Effector CD8-positive, alpha-beta T cell (primary cell): Measurements from ENCODE around the gene DOCK3.
"Not testable (repeated sequence)": the region's sequence is repeated elsewhere in the genome, so short reads cannot be mapped to it uniquely, and the experiment has no call there.

Experiments used
- DNase-seq: peaks from one replicate; lab custom pipeline; 2025; lab: John Stamatoyannopoulos, UW

The DOCK3 gene

DNA sequence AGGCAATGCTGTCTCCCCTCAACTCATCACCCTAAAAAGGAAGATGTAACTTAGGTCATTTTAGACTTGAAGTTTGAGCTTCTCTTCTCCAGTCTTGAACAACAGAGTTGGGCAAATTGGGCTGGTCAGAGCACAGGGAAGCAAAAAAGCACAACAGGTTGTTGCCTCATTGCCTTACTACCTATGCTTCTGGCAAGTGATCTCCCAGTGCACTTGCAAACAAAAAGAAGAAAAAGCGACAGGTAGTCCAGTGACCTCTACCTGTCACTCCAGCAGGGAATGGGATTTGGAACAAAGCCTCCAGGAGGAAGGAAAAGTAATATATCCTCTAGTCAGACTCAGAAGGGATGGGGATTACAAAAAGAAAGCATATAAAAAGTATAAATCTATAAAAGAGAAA is 550.1 kb downstream of the DOCK3 start:
- DNase-seq, result no peak

DNA sequence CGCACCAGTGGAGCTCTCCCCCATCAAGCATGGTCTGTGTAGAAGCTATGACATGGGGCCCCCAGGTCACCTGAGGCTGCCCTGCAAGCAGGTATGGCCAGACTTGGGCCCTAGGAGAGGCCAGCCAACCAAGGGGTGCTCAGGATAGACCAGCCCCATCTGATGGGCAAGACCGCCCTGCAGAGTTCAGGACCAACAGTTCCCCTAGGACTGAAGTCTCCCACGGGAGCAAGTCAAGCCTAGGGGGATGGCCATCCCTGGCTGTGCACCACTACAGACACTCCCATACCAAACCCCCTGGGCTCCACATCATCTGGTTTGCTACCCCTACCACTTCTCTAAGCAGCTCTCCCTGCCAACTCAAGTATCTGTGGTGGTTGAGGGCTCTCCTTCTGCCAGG is 568.2 kb downstream of the DOCK3 start:
- no peak for DNase-seq

DNA sequence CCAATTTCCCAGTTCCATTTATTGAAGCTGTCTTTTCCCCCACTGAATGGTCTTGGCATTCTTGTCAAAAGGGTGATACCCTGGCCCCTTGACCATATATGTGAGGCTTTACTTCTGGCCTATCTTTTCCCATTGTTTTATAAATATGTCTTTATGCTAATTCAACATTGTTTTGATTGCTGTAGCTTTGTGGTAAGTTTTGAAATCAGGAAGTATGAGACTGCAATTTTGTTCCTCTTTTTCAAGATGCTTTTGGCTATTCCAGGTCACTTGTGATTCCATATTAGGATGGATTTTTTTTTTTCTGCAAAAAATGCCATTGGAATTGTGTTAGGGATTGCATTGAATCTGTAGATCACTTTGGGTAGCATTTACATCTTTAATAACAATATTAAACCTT is 569.2 kb downstream of the DOCK3 start:
- no peak for DNase-seq

DNA sequence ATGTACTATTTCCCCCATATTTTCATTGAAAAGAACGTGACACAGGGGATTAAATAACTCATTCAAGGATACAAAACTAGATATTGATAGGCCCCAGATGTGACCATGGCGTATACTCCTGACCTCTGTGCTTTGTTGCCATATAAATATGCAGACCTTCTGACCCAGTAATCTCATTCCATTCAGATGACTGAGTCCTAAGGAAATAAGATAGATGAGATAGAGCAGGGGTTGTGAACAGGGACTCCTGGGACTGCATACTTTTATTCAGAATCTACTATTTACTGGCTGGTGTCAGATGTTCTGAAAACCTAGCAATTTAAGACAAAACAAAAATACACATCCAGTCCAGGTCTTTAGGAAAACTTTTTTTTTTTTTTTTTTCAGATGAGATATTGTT is 571.1 kb downstream of the DOCK3 start:
- DNase-seq, result no peak

DNA sequence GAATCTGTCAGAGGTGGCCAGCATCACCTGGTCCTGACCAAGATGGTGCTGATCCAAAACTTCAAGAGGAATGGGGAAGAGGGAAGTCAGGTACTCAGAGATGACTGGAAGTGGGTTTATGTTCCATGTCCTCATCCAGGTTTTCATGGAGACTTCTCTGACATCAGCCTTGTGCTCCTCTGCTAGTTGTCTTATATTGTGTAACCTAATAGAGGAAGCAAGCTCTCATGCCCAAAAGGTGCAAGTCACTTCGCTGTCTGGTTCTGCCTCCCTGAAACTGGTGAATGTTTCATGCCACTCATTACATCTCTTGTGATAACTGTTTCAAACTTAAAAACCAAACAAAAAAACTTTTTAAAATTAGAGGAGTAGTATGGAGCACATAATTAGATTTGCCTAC is 583.1 kb downstream of the DOCK3 start:
- no peak for DNase-seq

DNA sequence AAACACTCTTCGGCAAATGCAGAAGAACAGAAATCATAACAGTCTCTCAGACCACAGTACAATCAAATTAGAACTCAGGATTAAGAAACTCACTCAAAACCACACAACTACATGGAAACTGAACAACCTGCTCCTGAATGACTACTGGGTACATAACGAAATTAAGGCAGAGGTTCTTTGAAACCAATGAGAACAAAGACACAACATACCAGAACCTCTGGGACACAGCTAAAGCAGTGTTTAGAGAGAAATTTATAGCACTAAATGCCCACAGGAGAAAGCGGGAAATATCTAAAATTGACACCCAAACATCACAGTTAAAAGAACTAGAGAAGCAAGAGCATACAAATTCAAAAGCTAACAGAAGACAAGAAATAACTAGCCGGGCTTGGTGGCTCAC is 589.4 kb downstream of the DOCK3 start:
- DNase-seq, result not testable (repeated sequence)

DNA sequence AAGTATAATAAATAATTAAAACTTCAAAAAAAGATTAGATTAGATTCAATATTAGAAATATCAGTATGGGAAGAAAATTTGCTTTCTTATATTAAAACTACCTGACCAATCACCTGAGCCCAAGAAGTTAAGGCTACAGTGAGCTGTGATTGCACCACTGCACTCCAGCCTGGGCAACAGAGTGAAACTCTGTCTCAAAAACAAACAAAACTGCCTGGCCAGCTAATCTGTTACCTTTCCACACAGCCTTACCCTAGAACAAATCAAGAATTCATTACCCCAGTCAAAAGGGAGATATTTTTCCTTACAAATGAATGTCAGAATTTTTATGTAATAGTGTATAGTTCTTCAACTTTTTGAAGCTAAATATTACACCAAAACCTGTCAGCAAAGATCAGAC is 593.4 kb downstream of the DOCK3 start:
- no peak for DNase-seq

DNA sequence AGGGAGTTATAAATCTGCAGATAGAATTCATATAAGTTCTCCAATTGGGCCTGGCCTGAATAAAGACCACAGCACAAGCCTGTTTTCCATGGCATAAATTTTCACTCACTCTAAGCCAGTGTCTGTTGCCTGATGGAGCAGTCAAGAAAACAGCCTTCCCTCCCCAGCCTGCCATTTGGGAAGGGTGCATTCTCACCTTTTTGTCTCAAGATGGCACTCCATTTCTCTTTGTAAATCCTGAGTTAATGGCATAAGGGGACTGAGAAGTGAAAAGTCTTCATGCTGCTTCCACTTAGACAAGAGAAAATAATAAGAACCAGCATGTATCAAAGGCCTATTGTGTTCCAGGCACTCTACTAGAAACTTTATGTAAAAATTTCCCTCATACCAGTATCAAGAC is 594.7 kb downstream of the DOCK3 start:
- no peak for DNase-seq

DNA sequence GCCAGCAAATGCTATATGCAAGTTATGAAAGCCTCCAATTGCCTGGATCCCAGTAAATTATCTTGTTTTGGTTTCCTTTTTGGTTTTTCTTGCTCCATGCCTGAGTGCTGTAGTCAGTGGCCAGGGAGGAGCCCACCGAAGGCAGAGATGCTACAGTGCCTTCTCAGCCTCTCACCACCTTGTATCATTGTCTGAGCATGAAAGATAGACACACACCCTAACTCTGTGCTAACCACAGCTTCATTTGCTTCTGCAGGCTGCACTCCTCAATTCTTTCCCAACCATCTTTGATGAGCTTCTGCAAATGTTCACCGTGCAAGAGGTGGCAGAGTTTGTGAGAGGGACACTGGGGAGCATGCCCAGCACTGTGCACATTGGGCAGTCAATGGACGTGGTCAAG is 595.8 kb downstream of the DOCK3 start:
- DNase-seq, result no peak

DNA sequence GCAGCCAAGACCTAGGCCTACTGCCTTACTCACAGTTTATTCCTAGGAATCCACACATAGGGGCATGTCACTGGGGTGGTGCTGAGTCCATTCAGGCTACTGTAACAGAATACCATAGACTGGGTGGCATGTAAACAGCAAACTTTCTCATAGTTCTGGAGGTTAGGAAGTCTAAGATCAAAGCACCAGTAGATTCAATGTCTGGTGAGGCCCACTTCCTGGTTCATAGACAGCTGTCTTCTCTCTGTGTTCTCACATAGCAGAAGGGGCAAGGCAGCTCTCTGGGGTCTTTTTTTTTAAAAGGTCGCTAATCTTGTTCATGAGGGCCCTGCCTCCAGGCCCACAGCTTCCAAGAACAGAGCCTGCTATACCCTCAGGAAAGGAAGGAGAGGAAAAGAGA is 596.4 kb downstream of the DOCK3 start:
- DNase-seq, result no peak

DNA sequence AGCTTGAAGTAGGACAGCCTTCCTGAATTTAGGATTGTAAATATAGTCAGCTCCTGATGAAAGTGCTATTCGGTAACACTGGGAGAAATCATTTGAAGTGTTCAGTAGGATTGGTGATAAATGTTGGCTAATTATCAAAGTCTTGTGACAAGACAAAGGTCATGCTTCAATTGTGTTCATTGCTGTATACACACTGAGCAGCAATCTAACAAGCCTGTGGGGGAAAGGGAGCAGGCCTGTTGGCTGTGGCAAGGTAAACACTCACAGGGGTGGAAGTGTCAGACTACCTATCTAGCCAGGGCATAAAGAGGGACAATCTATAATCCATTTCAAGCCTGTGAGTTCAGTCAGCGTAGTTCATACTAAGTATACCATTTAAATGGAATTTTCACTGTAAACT is 599.3 kb downstream of the DOCK3 start:
- DNase-seq, result no peak

DNA sequence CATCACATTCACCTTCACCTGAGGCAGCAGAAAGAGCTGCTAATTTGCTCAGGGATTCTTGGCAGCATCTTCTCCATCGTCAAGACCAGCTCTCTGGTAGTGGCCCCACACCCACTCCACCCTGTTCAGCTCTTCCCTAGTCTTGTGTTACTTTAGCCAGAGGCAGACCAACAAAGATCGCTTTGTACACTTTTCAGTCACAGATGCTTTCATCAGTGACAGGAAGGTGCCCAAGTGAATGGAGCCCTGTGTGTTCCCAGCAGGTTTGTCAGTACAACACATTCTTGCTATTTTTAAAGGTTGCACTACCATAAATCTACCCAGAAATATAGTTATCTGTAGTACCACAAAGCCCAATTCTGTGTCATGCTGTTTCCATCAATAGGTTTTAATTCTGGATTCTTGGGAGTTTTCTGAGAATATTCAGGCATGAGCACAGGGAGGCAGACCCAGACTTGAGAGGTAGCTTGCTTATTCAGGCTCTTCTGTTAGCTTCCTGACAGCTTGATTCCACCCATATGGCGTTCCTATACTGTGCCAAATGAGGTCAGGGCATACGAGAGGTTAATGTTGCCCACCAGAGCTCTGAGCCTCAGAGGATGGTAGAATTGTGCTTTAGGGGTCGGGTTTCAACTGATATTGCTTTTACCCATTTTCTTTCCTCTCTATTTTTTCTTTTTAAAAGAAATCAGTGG is 600.5 kb downstream of the DOCK3 start:
- no peak for DNase-seq

DNA sequence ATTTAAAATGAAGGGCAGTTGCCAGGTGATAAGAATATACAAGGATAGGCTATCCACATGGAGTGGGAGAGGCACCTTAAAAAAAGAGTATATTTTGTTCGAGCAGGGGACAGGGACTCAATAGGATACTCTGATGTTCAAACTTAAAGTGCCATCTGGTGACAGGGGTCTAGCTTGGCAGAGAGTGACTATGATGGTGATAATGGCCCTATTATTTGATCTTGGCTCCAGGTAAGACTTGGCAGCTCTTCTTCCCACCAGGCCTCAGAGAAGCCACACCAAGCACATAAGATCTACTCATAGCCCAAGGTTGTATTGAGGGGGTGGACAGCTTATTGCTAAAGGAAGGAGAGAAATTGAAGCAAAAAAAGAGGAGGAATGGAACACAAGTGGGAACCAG is 601.3 kb downstream of the DOCK3 start:
- DNase-seq, result no peak

DNA sequence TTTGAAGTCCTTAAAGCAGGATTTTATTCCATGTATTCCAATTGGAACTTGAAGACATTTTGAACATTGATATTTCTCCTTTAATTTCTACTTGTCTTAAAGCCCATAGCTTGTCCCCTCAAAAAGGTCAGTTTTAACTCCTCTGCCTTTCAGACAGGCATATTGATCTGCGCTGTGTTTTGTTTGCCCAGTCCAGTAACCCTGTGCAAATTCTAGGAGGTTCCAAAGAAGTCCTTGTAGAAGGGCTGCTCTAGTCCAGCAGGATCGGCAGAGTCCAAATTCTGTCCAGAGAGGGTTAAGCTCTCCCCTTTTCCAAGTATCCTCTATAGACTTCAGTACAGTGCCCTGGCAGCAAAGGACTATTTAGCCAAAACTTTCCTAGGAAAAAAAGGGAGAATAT is 604.7 kb downstream of the DOCK3 start:
- DNase-seq, result no peak

DNA sequence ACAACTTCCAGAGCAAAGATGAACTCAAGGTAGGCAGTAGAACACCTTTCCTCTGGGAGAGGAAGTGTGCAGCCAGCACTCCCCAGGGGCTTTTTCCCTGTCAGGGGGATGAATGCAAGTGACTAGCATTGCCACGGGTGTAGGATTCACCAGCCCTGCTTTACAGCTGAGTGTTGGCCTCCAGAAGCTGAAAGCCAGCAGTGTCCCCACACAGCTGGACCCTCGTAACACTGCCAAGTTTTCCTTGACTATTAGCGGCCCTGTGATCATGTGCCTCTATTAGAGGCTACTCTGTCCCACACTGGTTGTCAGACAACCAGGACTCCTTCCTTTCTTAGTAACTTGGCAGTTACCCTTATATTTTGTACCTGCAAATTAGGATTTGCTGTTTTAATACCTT is 605.4 kb downstream of the DOCK3 start:
- DNase-seq, result no peak

DNA sequence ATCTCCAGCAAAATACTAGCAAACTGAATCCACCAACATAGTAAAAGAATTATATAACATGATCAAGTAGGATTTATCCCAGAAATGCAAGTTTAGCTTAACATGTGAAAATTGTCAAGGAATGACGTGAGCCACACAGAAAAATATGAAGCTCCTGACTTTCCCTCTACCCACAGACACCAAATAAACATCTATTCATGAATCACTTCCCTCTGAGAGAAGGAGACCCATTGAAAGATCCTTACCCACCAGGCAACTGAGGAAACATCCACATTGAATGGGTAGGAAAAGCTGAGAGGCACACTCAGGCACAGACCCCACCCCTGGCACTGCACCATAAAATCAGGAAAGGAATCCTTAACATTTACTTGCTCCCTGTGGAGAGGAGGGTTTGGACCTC is 608.2 kb downstream of the DOCK3 start:
- DNase-seq, result no peak

DNA sequence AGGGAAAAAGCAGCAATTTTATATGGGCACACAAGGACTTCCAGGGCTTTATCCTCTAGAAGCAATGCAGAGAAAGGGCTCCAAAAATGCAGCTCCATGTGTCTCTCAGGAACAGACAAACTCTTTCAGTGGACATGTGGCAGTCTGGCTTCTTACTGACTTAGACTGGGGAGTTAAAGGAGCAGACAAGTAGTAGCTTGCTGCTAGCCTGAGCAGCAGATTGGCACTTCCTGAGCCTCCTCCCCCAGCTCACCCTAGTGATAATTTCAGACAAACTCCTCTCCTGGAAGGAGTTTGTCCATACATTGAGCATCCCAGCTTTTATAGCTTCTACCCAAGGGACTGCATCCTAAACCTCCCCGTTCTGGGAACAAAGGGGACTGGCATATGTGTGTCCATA is 608.7 kb downstream of the DOCK3 start:
- DNase-seq, result no peak

DNA sequence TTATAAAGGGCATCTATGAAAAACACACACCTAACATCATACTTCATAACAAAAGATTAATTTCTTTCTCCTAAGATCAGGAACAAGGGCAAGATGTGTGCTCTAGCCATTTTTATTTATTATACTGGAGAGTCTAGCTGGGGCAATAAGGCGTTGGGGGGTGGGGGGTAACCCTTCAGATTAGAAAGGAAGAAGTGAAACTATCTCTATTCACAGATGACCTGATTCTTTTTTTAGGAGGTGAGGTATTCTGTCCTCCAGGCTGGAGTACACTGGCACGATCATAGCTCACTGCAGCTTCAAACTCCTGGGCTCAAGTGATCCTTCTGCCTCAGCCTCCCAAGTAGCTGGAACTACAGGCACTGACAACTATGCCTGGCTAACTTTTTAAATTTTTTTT is 620.9 kb downstream of the DOCK3 start:
- DNase-seq, result no peak

DNA sequence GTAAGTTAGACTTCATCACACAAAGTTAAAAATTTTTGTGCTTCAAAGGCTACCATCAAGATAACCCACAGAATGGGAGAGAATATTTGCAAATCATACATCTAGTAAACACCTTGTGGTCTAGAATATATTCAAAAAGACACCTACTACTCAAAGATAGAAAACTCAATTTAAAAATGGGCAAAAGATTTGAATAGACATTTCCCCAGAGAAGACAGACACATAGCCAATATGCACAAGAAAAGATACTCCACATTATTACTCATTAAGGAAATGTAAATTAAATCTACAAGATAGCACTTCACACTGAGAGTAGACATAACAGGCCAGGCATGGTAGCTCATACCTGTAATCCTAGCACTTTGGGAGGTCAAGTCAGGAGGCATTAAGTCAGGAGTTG is 622.6 kb downstream of the DOCK3 start:
- DNase-seq, result no peak

DNA sequence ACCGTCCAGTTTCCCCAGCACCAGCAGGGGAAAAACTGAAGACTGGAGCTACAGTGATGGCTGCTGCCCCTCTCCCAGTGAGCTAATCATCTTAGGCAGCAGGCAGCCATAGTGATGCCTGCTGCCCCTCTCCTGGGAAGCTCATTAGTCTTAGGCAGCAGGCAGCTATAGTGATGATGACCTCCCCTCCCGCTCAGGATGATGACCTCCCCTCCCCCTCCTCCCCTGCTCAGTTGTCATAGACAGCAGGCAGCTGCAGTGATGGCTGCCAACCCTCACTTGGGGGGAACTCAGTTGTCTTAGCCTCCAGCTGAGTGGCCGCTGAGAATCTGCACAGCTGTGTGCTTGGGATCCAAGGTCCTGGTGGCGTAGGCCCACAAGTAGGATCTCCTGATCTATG is 629.5 kb downstream of the DOCK3 start:
- DNase-seq, result no peak

DNA sequence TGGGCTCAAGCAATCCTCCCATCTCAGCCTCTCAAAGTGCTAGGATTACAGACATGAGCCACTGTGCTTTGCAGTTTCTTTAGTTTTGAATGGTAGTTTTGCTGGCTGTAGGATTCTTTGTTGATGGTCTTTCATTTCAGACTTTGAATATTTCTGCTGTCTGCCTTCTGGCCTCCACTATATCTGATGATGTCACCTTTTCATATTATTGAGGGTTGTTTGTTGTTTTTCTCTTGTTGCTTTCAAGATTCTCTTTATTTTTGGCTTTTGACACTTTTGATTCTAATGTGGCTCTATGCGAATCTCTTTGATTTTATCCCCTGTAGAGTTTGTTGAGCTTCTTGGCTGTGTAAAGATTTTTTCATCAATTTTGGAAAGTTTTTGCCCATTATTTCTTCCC is 631.4 kb downstream of the DOCK3 start:
- no peak for DNase-seq

DNA sequence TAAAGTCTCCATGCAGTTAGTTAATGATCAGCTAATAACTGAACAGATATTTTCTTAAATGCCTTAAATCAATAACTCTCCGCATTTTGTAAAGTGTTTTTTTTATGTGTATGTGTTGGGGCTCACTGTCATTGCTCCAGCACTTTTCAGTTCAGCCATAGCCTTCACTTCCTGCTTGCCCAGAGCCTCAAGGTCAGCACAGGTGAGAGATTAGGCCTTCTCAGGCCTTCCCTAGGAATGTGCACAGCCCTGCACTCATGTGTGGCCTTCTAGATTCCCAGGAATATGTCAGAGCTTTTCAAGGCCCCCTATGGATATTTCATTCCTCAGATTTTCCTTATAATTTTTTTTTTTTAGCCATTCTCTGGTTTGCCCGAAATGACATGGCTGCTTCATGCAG is 632.7 kb downstream of the DOCK3 start:
- DNase-seq, result no peak

DNA sequence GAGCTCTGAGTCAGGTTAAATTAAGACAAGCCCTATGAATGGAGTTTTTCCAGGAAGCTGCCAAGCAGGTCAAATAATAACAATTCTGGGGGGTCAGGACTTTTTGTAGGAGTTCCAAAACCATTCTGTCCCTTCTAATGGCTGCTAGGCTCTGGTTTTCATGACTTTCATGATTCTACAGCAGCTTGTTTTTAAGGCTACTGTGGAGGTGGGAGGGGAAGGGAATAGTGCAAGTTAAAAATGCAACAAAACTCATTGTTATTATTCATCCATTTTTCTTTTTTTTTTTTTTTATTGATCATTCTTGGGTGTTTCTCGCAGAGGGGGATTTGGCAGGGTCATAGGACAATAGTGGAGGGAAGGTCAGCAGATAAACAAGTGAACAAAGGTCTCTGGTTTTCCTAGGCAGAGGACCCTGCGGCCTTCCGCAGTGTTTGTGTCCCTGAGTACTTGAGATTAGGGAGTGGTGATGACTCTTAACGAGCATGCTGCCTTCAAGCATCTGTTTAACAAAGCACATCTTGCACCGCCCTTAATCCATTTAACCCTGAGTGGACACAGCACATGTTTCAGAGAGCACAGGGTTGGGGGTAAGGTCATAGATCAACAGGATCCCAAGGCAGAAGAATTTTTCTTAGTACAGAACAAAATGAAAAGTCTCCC is 633.3 kb downstream of the DOCK3 start:
- DNase-seq, result not testable (repeated sequence)

DNA sequence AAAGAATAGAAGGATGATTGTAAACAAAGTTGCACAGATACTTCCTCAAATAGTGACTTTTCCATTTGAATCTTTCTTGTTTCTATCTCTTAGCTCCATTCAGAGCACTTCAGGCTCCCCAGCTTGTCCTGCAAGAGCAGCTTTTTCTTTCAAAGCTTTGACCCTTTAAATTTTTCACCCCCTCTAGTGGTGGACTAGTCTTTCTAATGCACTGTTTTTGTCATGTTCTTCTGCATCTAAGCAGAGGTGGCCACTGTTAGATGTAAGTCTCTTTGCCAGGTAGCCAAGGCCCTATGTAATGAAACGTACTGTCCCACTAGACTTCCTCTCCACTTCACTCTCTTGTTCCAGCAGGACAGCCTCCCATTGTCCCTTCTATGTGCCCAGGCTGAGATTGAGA is 636.3 kb downstream of the DOCK3 start:
- no peak for DNase-seq
